ENCODE results near the gene ATP5MK.
A peak's percentile ranks its signal among the peaks of the same experiment; 100 is the strongest.

ATP5MK gene

DNA sequence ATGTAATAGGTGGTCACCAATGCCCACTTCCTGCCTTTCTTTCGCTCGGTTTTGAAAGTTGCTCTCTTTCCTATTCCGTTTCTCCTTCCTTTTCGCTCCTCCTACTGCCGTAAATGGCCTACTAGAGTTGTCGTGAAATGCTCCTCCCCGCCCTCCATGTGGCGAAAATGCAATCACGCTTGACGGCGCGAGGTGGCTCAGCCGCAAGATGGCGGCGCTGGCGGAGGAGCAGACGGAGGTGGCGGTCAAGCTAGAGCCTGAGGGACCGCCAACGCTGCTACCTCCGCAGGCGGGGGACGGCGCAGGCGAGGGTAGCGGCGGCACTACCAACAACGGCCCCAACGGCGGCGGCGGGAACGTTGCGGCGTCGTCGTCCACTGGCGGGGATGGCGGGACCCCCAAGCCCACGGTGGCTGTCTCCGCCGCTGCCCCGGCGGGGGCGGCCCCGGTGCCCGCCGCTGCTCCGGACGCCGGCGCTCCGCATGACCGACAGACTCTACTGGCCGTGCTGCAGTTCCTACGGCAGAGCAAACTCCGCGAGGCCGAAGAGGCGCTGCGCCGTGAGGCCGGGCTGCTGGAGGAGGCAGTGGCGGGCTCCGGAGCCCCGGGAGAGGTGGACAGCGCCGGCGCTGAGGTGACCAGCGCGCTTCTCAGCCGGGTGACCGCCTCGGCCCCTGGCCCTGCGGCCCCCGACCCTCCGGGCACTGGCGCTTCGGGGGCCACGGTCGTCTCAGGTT is 28.3 kb downstream of the ATP5MK start, which contains the start of gene TAF5 (continued):
- no peak for TF ChIP-seq ZNF837 (tag by site-specific recombination; IDR thresholded peaks at IDR 0.05)
- TF ChIP-seq ZNF701 (tag by site-specific recombination; IDR thresholded peaks at IDR 0.05) = no peak
- peak; percentile 98 for TF ChIP-seq SP3 (tag by site-specific recombination; IDR thresholded peaks at IDR 0.05)
- TF ChIP-seq ZNF10 (tag by site-specific recombination; IDR thresholded peaks at IDR 0.05) = no peak
- no peak for TF ChIP-seq ZNF202 (tag by site-specific recombination; IDR thresholded peaks at IDR 0.05; ENCODE audit: borderline replicate concordance)
- TF ChIP-seq ZNF626 (tag by site-specific recombination; IDR thresholded peaks at IDR 0.05) = no peak
- TF ChIP-seq, protein P1, sequence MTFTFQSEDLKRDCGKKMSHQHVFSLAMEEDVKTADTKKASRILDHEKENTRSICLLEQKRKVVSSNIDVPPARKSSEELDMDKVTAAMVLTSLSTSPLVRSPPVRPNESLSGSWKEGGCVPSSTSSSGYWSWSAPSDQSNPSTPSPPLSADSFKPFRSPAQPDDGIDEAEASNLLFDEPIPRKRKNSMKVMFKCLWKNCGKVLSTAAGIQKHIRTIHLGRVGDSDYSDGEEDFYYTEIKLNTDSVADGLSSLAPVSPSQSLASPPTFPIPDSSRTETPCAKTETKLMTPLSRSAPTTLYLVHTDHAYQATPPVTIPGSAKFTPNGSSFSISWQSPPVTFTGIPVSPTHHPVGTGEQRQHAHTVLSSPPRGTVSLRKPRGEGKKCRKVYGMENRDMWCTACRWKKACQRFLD (tag by site-specific recombination; IDR thresholded peaks at IDR 0.05) = no peak
- TF ChIP-seq REPIN1 (tag by site-specific recombination; IDR thresholded peaks at IDR 0.05; ENCODE audit: low read depth) = no peak
- peak; percentile 52 for TF ChIP-seq ZNF660 (tag by site-specific recombination; IDR thresholded peaks at IDR 0.05)
- 0 out of 2 replicates have a peak, but pooled peaks have one; percentile 12 for TF ChIP-seq ZNF184 (tag by site-specific recombination; IDR thresholded peaks at IDR 0.05)
- no peak for TF ChIP-seq GLIS1 (tag by site-specific recombination; IDR thresholded peaks at IDR 0.05)
- TF ChIP-seq ZNF175 (tag by site-specific recombination; IDR thresholded peaks at IDR 0.05) = no peak
- no peak for TF ChIP-seq ZNF624 (tag by site-specific recombination; IDR thresholded peaks at IDR 0.05)
- TF ChIP-seq ZBTB7A (tag by site-specific recombination; IDR thresholded peaks at IDR 0.05; ENCODE audit: low read depth) = peak; percentile 54
- no peak for TF ChIP-seq RBAK (tag by site-specific recombination; IDR thresholded peaks at IDR 0.05)
- 0 out of 2 replicates have a peak, but pooled peaks have one; percentile 15 for TF ChIP-seq ZNF843 (tag by site-specific recombination; IDR thresholded peaks at IDR 0.05)
- peak; percentile 95 for TF ChIP-seq ZBTB17 (tag by site-specific recombination; IDR thresholded peaks at IDR 0.05)
- TF ChIP-seq ZNF335 (tag by site-specific recombination; conservative IDR thresholded peaks at IDR 0.05) = peak; percentile 90
- TF ChIP-seq ZNF791 (tag by site-specific recombination; IDR thresholded peaks at IDR 0.05) = no peak
- TF ChIP-seq ZNF221 (tag by site-specific recombination; IDR thresholded peaks at IDR 0.05; ENCODE audit: borderline replicate concordance) = no peak
- TF ChIP-seq, protein P2, sequence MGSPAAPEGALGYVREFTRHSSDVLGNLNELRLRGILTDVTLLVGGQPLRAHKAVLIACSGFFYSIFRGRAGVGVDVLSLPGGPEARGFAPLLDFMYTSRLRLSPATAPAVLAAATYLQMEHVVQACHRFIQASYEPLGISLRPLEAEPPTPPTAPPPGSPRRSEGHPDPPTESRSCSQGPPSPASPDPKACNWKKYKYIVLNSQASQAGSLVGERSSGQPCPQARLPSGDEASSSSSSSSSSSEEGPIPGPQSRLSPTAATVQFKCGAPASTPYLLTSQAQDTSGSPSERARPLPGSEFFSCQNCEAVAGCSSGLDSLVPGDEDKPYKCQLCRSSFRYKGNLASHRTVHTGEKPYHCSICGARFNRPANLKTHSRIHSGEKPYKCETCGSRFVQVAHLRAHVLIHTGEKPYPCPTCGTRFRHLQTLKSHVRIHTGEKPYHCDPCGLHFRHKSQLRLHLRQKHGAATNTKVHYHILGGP (tag by site-specific recombination; IDR thresholded peaks at IDR 0.05) = no peak
- TF ChIP-seq ZNF433 (tag by site-specific recombination; IDR thresholded peaks at IDR 0.05; ENCODE audit: low read depth) = no peak
- TF ChIP-seq, protein P3, sequence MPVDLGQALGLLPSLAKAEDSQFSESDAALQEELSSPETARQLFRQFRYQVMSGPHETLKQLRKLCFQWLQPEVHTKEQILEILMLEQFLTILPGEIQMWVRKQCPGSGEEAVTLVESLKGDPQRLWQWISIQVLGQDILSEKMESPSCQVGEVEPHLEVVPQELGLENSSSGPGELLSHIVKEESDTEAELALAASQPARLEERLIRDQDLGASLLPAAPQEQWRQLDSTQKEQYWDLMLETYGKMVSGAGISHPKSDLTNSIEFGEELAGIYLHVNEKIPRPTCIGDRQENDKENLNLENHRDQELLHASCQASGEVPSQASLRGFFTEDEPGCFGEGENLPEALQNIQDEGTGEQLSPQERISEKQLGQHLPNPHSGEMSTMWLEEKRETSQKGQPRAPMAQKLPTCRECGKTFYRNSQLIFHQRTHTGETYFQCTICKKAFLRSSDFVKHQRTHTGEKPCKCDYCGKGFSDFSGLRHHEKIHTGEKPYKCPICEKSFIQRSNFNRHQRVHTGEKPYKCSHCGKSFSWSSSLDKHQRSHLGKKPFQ (tag by site-specific recombination; IDR thresholded peaks at IDR 0.05) = no peak
- TF ChIP-seq EGR2 (tag by site-specific recombination; IDR thresholded peaks at IDR 0.05; ENCODE audit: low read depth) = peak; percentile 78
- TF ChIP-seq, protein P4, sequence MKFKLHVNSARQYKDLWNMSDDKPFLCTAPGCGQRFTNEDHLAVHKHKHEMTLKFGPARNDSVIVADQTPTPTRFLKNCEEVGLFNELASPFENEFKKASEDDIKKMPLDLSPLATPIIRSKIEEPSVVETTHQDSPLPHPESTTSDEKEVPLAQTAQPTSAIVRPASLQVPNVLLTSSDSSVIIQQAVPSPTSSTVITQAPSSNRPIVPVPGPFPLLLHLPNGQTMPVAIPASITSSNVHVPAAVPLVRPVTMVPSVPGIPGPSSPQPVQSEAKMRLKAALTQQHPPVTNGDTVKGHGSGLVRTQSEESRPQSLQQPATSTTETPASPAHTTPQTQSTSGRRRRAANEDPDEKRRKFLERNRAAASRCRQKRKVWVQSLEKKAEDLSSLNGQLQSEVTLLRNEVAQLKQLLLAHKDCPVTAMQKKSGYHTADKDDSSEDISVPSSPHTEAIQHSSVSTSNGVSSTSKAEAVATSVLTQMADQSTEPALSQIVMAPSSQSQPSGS (tag by site-specific recombination; IDR thresholded peaks at IDR 0.05; ENCODE audit: low read depth) = no peak
- no peak for TF ChIP-seq ZFP37 (tag by site-specific recombination; IDR thresholded peaks at IDR 0.05)
- TF ChIP-seq, protein P5, sequence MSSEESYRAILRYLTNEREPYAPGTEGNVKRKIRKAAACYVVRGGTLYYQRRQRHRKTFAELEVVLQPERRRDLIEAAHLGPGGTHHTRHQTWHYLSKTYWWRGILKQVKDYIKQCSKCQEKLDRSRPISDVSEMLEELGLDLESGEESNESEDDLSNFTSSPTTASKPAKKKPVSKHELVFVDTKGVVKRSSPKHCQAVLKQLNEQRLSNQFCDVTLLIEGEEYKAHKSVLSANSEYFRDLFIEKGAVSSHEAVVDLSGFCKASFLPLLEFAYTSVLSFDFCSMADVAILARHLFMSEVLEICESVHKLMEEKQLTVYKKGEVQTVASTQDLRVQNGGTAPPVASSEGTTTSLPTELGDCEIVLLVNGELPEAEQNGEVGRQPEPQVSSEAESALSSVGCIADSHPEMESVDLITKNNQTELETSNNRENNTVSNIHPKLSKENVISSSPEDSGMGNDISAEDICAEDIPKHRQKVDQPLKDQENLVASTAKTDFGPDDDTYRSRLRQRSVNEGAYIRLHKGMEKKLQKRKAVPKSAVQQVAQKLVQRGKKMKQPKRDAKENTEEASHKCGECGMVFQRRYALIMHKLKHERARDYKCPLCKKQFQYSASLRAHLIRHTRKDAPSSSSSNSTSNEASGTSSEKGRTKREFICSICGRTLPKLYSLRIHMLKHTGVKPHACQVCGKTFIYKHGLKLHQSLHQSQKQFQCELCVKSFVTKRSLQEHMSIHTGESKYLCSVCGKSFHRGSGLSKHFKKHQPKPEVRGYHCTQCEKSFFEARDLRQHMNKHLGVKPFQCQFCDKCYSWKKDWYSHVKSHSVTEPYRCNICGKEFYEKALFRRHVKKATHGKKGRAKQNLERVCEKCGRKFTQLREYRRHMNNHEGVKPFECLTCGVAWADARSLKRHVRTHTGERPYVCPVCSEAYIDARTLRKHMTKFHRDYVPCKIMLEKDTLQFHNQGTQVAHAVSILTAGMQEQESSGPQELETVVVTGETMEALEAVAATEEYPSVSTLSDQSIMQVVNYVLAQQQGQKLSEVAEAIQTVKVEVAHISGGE (tag by site-specific recombination; conservative IDR thresholded peaks at IDR 0.05; ENCODE audit: low read depth) = peak; percentile 66
- TF ChIP-seq ZNF146 (tag by site-specific recombination; IDR thresholded peaks at IDR 0.05) = peak; percentile 39; the same call in 1 of the 2 replicates
- TF ChIP-seq ZNF623 (tag by site-specific recombination; IDR thresholded peaks at IDR 0.05) = no peak
- TF ChIP-seq ZNF174 (tag by site-specific recombination; IDR thresholded peaks at IDR 0.05) = no peak
- TF ChIP-seq ZNF341 (tag by site-specific recombination; IDR thresholded peaks at IDR 0.05; ENCODE audit: low read depth) = peak; percentile 7; the same call in 1 of the 2 replicates
- TF ChIP-seq ZNF501 (tag by site-specific recombination; IDR thresholded peaks at IDR 0.05) = peak; percentile 71; the same call in 1 of the 2 replicates
- TF ChIP-seq ZNF2 (tag by site-specific recombination; IDR thresholded peaks at IDR 0.05) = peak; percentile 22; the same call in 1 of the 2 replicates

Measured in HEK293 (cell line).